ENCODE measurements around the gene GNG14.
"Not testable (repeated sequence)": the region's sequence is repeated elsewhere in the genome, so short reads cannot be mapped to it uniquely, and the experiment has no call there.

GNG14 gene

GRCh38 chr19:12725612-12726011, 37.8 kb downstream of the GNG14 start:
- not testable (repeated sequence) for FAIRE-seq

GRCh38 chr19:12726988-12727316, 39.2 kb downstream of the GNG14 start:
- FAIRE-seq, result no peak

GRCh38 chr19:12727745-12728433, 40.1 kb downstream of the GNG14 start:
- no peak for FAIRE-seq

- FAIRE-seq, result no peak
Measured at GRCh38 chr19:12730064-12730463, 42.3 kb downstream of the GNG14 start.

- no peak for FAIRE-seq
Measured at GRCh38 chr19:12731337-12731736, 43.5 kb downstream of the GNG14 start.

- FAIRE-seq, result no peak
Measured at GRCh38 chr19:12733369-12734214, 45.8 kb downstream of the GNG14 start.

- peak; percentile 99 for FAIRE-seq
Measured at GRCh38 chr19:12736995-12737834, 49.4 kb downstream of the GNG14 start, which contains the start of gene GET3. GET3 (plus strand) TSS chr19:12737497; CDS start chr19:12737506, 9 bp downstream.

GRCh38 chr19:12737835-12738351, 50.1 kb downstream of the GNG14 start:
- FAIRE-seq, result no peak
